NCI-H2227 (cell line): ENCODE measurements around the gene GGACT.

Experiments
- DNase-seq: peaks from one replicate; lab custom pipeline; 2025; ENCODE audit not compliant: unreplicated experiment; lab: John Stamatoyannopoulos, UW

GGACT gene

DNA sequence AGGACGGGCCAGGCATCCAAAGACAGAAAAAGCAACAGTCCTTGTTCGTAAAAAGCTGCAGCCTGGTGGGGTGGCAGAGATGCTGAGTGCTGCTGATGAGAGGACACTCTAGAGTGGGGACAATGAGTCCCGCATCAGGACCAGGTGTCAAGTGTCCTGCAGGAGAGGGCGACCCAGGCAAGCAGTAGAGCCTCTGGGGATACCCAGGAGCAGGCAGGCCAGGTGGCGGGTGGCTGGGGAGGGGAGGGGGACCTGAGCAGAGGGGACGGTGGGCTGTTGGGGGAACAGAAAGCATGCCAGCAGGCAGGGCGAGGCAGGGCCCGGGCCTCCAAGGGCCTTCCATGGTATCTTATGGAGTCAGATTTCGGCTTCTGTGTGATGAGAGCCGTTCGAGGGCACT, 35.8 kb downstream of the GGACT start:
- DNase-seq, result no peak

DNA sequence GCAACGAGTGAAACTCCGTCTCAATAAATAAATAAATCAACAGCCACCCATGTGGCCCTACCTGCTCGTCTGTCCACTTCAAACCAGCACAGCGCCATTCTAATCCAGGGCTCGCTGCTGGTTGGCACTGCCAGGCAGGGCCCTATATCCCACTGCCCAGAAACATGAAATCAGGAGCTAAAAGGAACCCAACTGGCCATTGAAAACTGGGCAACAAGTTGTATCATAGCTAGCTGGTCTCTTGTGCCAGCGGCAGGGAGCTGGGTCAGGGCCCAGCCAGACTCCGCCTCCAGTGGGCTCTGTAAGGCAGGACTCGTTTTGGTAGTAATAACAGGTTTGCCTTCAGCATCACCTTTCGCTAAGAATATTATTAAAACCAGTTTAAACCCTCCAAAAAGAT, 39.3 kb downstream of the GGACT start:
- no peak for DNase-seq

DNA sequence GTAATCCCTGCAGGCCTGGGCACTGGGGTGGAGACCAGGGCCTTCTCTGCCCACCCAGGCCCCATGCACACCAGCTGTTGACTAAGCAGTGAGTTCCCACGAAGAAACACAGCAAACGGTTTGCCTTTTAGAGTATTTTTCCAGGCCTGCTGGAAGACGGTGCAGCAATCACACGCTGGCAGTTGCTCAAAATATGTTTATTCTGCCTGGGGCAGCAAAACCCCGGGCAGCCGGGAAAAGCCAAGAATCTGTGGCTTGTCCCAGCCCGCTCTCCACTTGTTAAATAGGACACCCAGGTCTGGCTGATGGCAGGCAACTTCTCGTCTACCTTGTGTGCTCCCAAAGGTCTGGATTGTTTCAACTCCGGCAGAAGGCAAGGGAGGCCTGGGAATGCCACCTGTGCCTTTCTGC, 40.8 kb downstream of the GGACT start:
- no peak for DNase-seq

DNA sequence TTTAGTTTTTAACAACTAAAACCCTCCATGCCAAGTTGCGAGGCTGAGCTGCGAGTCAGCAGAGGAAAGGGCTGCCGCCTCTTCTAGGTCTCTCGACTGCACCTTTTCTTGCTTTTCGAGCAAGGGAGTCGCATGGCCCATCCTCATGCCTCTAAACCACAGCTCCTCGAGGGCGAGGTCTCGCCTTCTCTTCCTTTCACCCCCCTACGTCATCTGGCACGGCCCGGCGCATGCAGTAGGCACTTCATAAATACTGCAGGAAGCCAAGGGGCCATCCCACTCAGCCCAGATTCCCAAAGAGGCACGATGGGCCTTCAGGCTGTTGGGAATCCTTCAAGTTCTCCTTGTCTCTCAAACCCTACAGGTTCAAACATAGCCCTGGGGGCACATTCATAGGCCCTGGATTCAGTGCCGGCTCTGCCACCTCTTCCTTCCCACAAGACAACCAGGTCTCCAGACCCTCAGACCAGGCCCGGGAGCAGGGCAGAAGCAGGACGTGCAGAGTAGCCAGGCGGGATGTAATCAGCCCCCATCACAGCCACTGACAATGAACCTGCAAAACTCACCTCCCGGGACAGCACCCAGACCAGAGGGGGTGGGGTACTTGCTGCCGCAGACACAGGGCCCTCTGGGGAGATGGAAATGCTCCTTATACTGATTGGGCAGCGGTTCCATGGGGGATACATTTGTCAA, 41.7 kb downstream of the GGACT start:
- DNase-seq, result no peak

- DNase-seq, result no peak
Observed at GRCh38 chr13:100545684-100546061, 42.9 kb downstream of the GGACT start.

DNA sequence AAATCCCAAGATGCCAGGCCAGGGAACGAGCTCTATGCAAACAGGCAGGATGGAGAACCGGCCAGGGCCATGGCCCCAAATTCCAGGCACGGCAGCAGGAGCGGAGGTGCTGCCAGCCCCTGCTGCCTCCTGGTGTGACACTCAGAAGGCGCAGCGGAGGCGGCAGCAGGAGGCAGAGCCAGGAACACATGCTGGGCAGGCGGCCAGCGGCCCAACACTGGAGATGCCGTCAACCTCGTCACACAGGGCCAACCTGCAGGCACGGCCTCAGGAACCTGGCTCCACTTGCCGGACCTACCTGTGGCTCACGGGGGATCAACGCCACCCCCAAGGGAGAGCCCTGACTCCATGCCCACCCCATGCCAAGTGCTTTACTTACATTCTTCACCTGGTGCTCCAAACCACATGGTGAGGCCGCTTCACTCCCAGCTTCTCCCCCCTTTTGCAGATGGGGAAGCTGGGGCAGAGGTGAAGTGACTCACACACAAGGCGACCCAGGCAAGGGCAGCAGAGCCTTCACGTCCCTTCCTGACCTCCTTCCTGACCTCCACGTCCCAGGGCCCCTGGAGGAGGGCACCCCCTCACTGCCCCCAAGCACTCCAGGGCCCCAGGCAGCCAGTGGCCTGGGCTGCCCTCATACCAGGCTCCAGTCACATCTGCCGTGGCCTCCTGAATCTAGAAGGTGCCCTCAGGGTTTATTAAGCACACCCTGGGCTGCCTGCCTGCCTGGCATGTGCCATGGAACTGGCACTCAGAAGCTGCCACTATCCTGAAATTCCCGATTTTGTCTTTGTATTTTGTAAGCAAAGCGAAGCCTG, 43.5 kb downstream of the GGACT start:
- DNase-seq, result no peak

DNA sequence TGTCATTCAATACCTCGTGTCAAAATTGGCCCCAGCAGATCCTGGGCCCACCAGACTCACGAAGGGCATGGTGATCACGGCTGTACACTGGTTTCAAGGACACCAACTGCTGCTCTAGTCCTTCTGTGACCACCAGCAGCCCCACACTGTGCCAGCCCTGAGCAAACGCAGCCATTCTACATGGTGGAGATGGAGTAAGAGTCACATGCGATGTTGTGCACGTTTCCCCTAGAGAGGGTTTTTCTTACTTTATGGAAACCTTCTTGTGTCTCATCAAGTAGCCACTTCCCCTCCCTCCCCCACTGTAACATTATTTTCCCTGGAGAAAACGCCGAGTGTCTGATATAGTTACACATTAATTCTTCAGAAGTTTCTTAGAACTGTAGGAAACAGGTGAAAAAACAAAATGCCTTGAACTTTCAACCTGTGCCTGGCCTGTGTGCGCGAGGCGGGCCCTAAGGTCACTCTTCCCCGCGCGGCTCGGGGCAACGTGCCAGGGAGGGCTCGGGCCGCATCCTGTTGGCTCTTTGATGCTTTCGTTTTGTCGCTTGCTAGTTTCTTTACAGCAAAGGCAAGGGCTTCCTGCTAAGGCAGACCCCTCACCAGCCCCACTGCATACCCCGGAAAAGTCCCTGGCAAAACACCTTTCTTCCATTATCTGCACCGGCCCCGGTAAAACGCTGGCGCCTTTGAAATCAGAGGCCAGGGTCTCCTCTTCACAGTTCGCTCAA, 44.6 kb downstream of the GGACT start:
- no peak for DNase-seq

DNA sequence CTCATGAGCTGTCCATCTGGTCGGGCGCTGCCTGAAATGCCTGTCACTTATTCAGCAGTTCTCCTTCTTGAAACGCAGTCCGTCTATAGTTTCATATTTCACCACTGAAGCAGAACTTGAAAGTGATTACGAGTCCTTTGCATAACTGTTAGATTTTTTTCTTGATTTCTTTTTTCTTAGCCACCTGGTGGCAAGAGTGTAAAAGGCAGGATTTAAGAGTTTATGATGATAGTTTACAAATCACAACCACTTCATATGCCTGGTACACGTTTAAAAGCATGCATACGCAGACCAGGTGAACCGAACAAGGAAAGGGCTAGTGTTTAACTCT, 45.8 kb downstream of the GGACT start:
- DNase-seq, result peak; percentile 30

DNA sequence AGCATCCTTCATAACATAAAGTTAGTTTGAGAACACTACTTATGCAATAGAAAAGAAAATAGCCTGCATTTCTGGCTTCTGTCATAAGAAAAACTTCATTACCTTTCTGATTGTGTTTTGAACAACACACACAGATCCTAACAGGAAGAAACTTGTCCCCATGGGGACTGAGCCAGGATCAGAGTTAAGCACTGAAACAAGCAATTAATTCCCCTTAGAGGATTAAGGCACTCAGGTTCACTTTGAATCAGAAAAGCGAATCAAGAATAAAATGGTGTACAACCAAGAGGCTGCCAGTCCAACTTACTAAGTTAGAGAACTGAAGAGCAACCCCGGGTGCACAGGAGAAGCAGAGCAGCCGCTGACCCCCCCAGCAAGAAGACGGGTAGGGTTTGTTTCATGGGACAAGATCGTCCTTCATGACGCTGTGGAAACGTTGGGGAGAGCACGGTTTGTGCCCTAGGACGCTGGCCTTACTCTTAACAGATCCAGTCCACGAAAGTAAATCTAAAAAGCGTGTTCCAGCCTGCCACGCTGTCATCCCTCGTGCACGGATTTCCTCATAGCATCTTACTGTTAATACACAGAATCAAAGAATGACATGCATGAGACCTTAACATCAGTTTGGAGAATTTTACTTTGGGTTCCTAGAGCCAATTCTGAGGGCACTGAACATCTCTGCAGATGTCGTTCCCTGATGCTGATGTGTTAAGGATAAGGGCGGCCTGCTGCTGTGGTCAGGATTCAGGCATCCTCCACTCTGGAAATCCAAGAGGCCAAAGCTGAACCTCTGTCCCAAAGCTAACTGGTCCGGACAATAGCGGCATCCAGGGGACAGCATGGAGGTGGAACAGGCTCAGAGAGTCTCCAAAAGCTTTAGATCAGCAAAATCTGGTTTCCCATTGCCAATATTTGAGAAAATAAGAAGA, 46.4 kb downstream of the GGACT start:
- no peak for DNase-seq

- DNase-seq, result no peak
Observed at GRCh38 chr13:100540621-100541020, 48.0 kb downstream of the GGACT start.

GRCh38 chr13:100537951-100538462, 50.6 kb downstream of the GGACT start:
- no peak for DNase-seq

DNA sequence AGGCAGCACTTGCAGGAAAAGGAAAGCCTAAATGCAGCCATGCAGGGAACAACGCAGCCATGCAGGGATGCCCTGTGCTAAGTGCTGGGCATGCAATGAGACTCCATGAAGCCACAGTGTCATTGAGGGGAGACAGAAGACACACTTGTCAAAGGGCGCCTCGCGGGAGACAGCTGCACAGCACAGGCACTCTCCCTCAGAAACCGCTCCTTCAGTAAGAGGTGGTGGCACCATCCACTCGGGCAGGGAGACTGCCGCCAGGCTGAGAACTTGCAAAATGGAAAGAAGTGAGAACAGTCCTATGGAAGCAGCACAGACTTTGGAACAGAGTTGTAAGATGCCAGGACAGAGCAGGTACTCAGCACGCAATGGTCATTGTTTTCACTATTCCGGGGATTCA, 51.1 kb downstream of the GGACT start:
- no peak for DNase-seq

DNA sequence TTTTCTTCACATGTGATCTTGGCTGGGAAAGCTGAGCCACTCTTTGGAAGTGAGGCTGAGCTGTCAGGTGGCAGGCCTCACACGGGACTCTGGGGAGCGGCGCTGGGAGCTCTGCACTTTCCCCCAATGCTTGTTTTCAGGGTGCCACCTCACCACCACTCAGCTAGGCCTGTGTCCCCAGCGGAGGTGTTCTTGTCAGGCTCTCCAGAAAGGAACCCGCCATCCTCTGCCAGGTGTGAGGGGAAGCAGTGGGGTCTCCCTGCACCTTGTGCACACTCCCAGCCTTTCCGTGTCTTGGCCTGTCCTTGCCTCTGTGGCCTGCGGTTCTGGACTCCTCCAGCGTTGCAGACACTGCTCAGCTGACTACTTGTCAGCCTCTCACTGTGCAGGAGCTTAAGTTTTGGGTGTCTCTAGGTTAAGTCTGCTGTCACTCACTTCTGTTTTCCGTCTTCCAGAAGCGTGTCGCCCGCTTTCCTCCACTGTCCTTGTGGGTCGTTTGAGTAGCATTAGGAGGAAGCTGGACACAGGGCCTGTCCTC, 51.9 kb downstream of the GGACT start:
- no peak for DNase-seq

GRCh38 chr13:100535426-100536135, 53.0 kb downstream of the GGACT start:
- no peak for DNase-seq

GRCh38 chr13:100534911-100535310, 53.7 kb downstream of the GGACT start:
- DNase-seq, result no peak

GRCh38 chr13:100534147-100534843, 54.3 kb downstream of the GGACT start:
- DNase-seq, result no peak

DNA sequence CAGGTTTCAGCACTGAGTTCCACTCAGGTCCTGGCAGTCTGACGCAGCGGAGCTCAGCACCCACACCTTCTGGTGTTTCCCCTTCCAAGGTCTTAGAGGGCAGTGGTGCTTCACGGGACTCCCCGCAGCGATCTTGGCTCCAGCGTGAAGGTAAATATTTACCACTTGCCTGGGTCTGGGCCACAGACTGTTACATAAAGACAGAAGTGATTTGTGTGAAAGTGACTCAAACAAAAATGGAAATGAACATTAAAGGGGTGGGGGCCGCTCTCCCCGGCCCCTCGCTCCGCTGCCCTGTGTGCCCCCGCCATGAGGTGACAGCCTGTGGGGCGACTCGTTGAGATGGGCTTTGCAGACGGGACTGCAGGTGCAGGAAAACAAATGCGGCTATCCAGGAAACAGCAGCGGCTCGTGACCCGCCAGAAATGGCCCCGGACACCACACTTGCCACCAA, 55.0 kb downstream of the GGACT start:
- DNase-seq, result no peak

GRCh38 chr13:100532836-100533435, 55.7 kb downstream of the GGACT start:
- no peak for DNase-seq
